AG04449 (cell line): ENCODE results near the gene TTYH1.

Experiments
- CTCF ChIA-PET: fragments of 350-600 bp; formaldehyde crosslinking; extraction: SDS; loops from one replicate; lab custom pipeline; 2021; ENCODE audit warnings: antibody characterized with exemption; lab: Yijun Ruan, JAX
- POLR2A ChIA-PET: fragments of 400-600, 350-600 bp; formaldehyde crosslinking; extraction: SDS; loops from one replicate; lab custom pipeline; 2020; ENCODE audit warnings: antibody characterized with exemption, inconsistent platforms; lab: Yijun Ruan, JAX
- DNase-seq: peaks from one replicate; pipeline ENCODE4 v3.0.0-alpha.2; 2010; ENCODE audit warnings: low read depth, low spot score
- H3K4me3 ChIP-seq: 2 replicates; pipeline ENCODE4 v1.5.1; 2011; ENCODE audit warnings: low read depth, mild to moderate bottlenecking, control low read depth, low read length
- CTCF ChIP-seq: IDR thresholded peaks from one replicate; pipeline ENCODE4 v1.5.1; 2011; ENCODE audit warnings: mild to moderate bottlenecking, moderate library complexity, low read length, control low read depth, inconsistent platforms; ENCODE audit not compliant: insufficient read depth; ENCODE audit errors: missing control alignments

Gene TTYH1

GRCh38 chr19:54416695-54417491 is 1.6 kb downstream of the TTYH1 start:
- ChIA-PET POLR2A (interaction anchor here (1.0 kb wide), 1 partner anchor 32 kb away, joined by 3 read pairs; the partner anchor contains the start of gene LENG8), CTCF (interaction anchor here (1.7 kb wide), 1 partner anchor 26 kb away, joined by 8 read pairs; no protein-coding TSS in a partner anchor)
- H3K4me3 ChIP-seq, result no peak overlapping the region
- TF ChIP-seq CTCF, result no peak
- DNase-seq, result no peak

GRCh38 chr19:54418030-54418929 is 3.0 kb downstream of the TTYH1 start:
- no peak for TF ChIP-seq CTCF
- POLR2A ChIA-PET, result no interaction called here
- DNase-seq, result no peak
- H3K4me3 ChIP-seq, result no peak overlapping the region
- CTCF ChIA-PET, result no interaction called here

GRCh38 chr19:54418930-54419800 is 3.9 kb downstream of the TTYH1 start:
- ChIA-PET CTCF (interaction anchor here (1.4 kb wide), 1 partner anchor 29 kb away, joined by 5 read pairs; no protein-coding TSS in a partner anchor), POLR2A (no interaction called here)
- DNase-seq, result no peak
- H3K4me3 ChIP-seq, result no peak overlapping the region
- no peak for TF ChIP-seq CTCF

GRCh38 chr19:54420068-54420382 is 4.8 kb downstream of the TTYH1 start:
- DNase-seq, result no peak
- POLR2A ChIA-PET, result no interaction called here
- no peak for TF ChIP-seq CTCF
- H3K4me3 ChIP-seq, result no peak overlapping the region
- CTCF ChIA-PET, result interaction anchor here (1.4 to 1.7 kb wide), 2 partner anchors 19 to 30 kb away, joined by 5 read pairs; no protein-coding TSS in a partner anchor

GRCh38 chr19:54420383-54421168 is 5.3 kb downstream of the TTYH1 start:
- TF ChIP-seq CTCF, result no peak
- CTCF ChIA-PET, result interaction anchor here (1.4 to 1.7 kb wide), 3 partner anchors 19 to 31 kb away, joined by 5 read pairs; no protein-coding TSS in a partner anchor
- H3K4me3 ChIP-seq, result no peak overlapping the region
- POLR2A ChIA-PET, result no interaction called here
- no peak for DNase-seq
